Peyer's patch (tissue), 4 donors: ENCODE results near the gene C17orf75.

Source experiments
- CTCF ChIP-seq, 6 experiments: fragments of 450-650 bp in 4 of 6; fragments of 200-600 bp in 2 of 6; sonication (generic) in 1 of 6; IDR thresholded peaks; one replicate each; pipeline ENCODE4 v1.5.1; 2017 to 2019; ENCODE audit warnings: antibody characterized with exemption in 6 of 6, mild to moderate bottlenecking in 3 of 6, moderate library complexity in 1 of 6
- POLR2A ChIP-seq, 2 donors: fragments of 450-650 bp; IDR thresholded peaks; one replicate each; pipeline ENCODE4 v1.5.1; 2017; ENCODE audit warnings: antibody characterized with exemption in 2 of 2, mild to moderate bottlenecking in 2 of 2, moderate library complexity in 2 of 2

GRCh38 chr17:32333187-32333586 is 8.8 kb downstream of the C17orf75 start:
- TF ChIP-seq CTCF (IDR thresholded peaks at IDR 0.05) (no peak), POLR2A (IDR thresholded peaks at IDR 0.05) (no peak)
